ENCODE results near the gene SLC6A12.

The SLC6A12 gene

GRCh38 chr12:177980-178828, 35.8 kb downstream of the SLC6A12 start:
- no peak for DNase-seq (ENCODE audit: low spot score)

GRCh38 chr12:177336-177979, 36.5 kb downstream of the SLC6A12 start:
- no peak for DNase-seq (ENCODE audit: low spot score)

- peak; percentile 50 for DNase-seq (ENCODE audit: low spot score)
These were observed 37.4 kb downstream of the SLC6A12 start for GRCh38 chr12:176321-177181.

- no peak for DNase-seq (ENCODE audit: low spot score)
These were observed 38.2 kb downstream of the SLC6A12 start for GRCh38 chr12:175759-176158.

GRCh38 chr12:175250-175649, 38.7 kb downstream of the SLC6A12 start:
- no peak for DNase-seq (ENCODE audit: low spot score)

GRCh38 chr12:174596-174995, 39.4 kb downstream of the SLC6A12 start:
- no peak for DNase-seq (ENCODE audit: low spot score)

GRCh38 chr12:174124-174523, 39.8 kb downstream of the SLC6A12 start:
- DNase-seq (ENCODE audit: low spot score), result no peak

- no peak for DNase-seq (ENCODE audit: low spot score)
These were observed 41.2 kb downstream of the SLC6A12 start for GRCh38 chr12:172732-173161.

- DNase-seq (ENCODE audit: low spot score), result no peak
These were observed 41.9 kb downstream of the SLC6A12 start for GRCh38 chr12:171743-172676.

- DNase-seq (ENCODE audit: low spot score), result no peak
These were observed 42.7 kb downstream of the SLC6A12 start for GRCh38 chr12:171276-171675.

- no peak for DNase-seq (ENCODE audit: low spot score)
These were observed 43.4 kb downstream of the SLC6A12 start for GRCh38 chr12:170371-171225.

- DNase-seq (ENCODE audit: low spot score), result no peak
These were observed 44.2 kb downstream of the SLC6A12 start for GRCh38 chr12:169528-170370.

GRCh38 chr12:168763-169525, 45.0 kb downstream of the SLC6A12 start:
- no peak for DNase-seq (ENCODE audit: low spot score)

GRCh38 chr12:167959-168600, 45.9 kb downstream of the SLC6A12 start:
- no peak for DNase-seq (ENCODE audit: low spot score)

GRCh38 chr12:166425-167075, 47.4 kb downstream of the SLC6A12 start:
- DNase-seq (ENCODE audit: low spot score), result no peak

- no peak for DNase-seq (ENCODE audit: low spot score)
These were observed 48.0 kb downstream of the SLC6A12 start for GRCh38 chr12:165862-166368.

- DNase-seq (ENCODE audit: low spot score), result no peak
These were observed 49.8 kb downstream of the SLC6A12 start for GRCh38 chr12:164207-164606.

All from Ammon's horn (tissue), 1 donor.